Suprapubic skin (tissue), 4 donors: ENCODE results near the gene ERLIN1. TPM values are rescaled to one million over a fixed set of nuclear protein-coding genes. Genes with fewer than 3 reads are reported as not detected.

Experiments
- DNase-seq, 2 donors: peaks; one replicate each; pipeline ENCODE4 v3.0.0-alpha.2; 2019; ENCODE audit warnings: low spot score in 2 of 2
- H3K27ac ChIP-seq: fragments of 200-600 bp; sonication (generic); one replicate; pipeline ENCODE4 v1.5.1; 2019
- H3K27me3 ChIP-seq: fragments of 200-600 bp; sonication (generic); one replicate; pipeline ENCODE4 v1.5.1; 2019
- H3K36me3 ChIP-seq: fragments of 200-600 bp; sonication (generic); one replicate; pipeline ENCODE4 v1.5.1; 2019
- H3K4me1 ChIP-seq: fragments of 200-600 bp; sonication (generic); one replicate; pipeline ENCODE4 v1.5.1; 2019
- H3K4me3 ChIP-seq: fragments of 200-600 bp; sonication (generic); one replicate; pipeline ENCODE4 v1.5.1; 2019; ENCODE audit warnings: mild to moderate bottlenecking
- H3K9me3 ChIP-seq: fragments of 200-600 bp; sonication (generic); one replicate; pipeline ENCODE4 v1.5.1; 2019
- EP300 ChIP-seq: sonication (generic); formaldehyde crosslinking; IDR thresholded peaks from one replicate; pipeline ENCODE4 v1.6.1; 2017; ENCODE audit warnings: antibody characterized with exemption
- POLR2A ChIP-seq, 2 donors: fragments of 450-650 bp; IDR thresholded peaks; one replicate each; pipeline ENCODE4 v1.6.1; 2017; ENCODE audit warnings: antibody characterized with exemption in 2 of 2, mild to moderate bottlenecking in 2 of 2, moderate library complexity in 2 of 2
- POLR2AphosphoS5 ChIP-seq, 3 donors: sonication (generic); formaldehyde crosslinking; IDR thresholded peaks; one replicate each; pipeline ENCODE4 v1.6.1; 2017; ENCODE audit warnings: antibody characterized with exemption in 3 of 3
- WGBS: methylation state at CpG from one replicate; pipeline ENCODE4 v1.1.5; 2018; 5-methylcytosine and 5-hydroxymethylcytosine counted together
- total RNA-seq, 4 donors: library from RNA; depleted of rRNA; stranded (reverse); fragments of >200 nt; gene quantifications; one replicate each; pipeline ENCODE4 v1.1.0, GENCODE V29; 2016
- TF ChIP-seq, protein P1 (sequence below), 2 donors: fragments of 200-600 bp in 1 of 2; fragments of 450-650 bp in 1 of 2; sonication (generic) in 1 of 2; IDR thresholded peaks; one replicate each; pipeline ENCODE4 v1.5.1; 2016 to 2019; ENCODE audit warnings: antibody characterized with exemption in 2 of 2, mild to moderate bottlenecking in 1 of 2, moderate library complexity in 1 of 2

ERLIN1 gene
- total RNA-seq, 4 donors from 2014 or later, result 23.3 to 38.2 (median 27.9) TPM

DNA sequence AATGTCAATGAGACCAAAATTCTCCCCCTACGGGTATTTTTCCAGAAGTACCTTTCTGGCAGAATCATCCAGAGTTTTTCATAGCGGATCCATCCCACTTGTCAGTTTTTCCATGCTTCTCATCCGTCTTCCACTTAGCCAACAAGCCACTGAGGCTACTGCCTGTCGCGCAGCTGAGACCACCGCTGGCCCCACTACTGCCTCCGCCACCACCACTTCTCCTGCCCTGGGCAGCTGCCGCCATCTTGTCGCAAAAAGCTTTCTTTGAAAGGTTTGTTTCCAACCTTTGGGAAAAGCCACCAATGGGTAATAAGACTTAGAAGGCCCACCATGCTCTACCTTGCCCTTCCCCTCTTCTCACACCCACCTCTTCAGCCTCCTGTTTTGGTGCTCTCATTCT, 42.1 kb downstream of the ERLIN1 start:
- Histone ChIP-seq H3K9me3 (no peaks in the 10 kb centered on the region), H3K4me3 (no peak overlapping the region), H3K4me1 (no peaks in the 10 kb centered on the region), H3K36me3 (no peaks in the 10 kb centered on the region), H3K27ac (no peak overlapping the region), H3K27me3 (no peaks in the 10 kb centered on the region)
- WGBS, result 95% methylated on average over 9 of the region's 9 CpGs
- TF ChIP-seq POLR2A (IDR thresholded peaks at IDR 0.05) (no peak), EP300 (no peak)
- TF ChIP-seq, protein P1, sequence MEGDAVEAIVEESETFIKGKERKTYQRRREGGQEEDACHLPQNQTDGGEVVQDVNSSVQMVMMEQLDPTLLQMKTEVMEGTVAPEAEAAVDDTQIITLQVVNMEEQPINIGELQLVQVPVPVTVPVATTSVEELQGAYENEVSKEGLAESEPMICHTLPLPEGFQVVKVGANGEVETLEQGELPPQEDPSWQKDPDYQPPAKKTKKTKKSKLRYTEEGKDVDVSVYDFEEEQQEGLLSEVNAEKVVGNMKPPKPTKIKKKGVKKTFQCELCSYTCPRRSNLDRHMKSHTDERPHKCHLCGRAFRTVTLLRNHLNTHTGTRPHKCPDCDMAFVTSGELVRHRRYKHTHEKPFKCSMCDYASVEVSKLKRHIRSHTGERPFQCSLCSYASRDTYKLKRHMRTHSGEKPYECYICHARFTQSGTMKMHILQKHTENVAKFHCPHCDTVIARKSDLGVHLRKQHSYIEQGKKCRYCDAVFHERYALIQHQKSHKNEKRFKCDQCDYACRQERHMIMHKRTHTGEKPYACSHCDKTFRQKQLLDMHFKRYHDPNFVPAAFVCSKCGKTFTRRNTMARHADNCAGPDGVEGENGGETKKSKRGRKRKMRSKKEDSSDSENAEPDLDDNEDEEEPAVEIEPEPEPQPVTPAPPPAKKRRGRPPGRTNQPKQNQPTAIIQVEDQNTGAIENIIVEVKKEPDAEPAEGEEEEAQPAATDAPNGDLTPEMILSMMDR (IDR thresholded peaks at IDR 0.05), result no peak
- no peak for DNase-seq

DNA sequence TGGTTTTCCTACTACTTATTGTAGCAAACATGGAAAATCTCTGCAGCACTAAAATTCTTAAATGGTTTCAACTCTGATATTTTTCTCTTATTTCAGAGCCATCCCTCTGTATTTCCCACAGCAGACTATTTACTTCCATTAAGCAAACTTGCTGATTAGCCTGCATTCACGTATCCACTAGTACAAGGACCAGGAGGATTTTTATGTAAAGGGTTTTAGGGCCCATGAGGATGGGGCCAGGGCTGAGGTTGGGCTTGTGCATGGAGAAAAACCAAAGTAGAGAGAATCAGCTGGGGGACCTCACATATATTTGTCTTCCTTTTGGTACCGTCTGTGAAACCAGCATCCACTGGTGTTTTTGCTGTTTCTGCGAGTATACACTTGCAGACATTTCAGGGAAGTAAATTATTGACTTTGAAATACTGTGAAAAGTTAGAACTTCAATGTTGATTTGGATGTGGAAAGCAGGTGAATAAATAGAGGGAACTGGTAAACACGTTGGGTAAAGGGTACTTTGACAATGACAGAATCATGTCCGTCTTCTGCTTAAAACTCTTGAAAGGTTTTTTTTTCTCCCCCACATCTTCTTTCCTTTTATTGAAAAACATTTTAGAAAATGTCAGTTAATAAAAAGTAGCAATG, 44.3 kb downstream of the ERLIN1 start:
- WGBS, result 64% methylated on average over 5 of the region's 5 CpGs
- Histone ChIP-seq H3K36me3 (no peaks in the 10 kb centered on the region), H3K4me3 (no peak overlapping the region), H3K9me3 (no peaks in the 10 kb centered on the region), H3K4me1 (no peaks in the 10 kb centered on the region), H3K27ac (no peak overlapping the region), H3K27me3 (no peaks in the 10 kb centered on the region)
- TF ChIP-seq POLR2A (IDR thresholded peaks at IDR 0.05), result no peak
- no peak for TF ChIP-seq EP300
- TF ChIP-seq, protein P1 (IDR thresholded peaks at IDR 0.05), result no peak
- no peak for TF ChIP-seq POLR2AphosphoS5 (IDR thresholded peaks at IDR 0.05)
- DNase-seq, result no peak

DNA sequence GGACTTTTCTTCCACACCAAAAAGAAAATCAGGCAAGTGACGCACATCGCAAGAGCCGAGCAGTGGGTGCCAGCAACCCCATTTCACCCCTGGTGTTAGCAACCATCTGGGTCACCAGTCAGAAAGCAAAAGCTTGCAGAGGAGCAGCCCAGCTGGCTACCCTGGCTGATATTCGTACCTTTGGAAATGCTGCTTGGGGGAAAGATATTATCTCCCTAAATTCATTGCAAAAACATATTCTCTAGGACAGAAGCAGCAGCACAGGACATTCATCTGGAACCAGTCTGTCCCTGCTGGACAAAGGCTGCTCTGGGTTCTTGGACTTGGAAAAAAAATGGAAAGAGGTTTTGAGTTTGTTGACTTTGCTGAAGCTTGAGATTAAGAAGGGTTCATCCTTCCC, 45.8 kb downstream of the ERLIN1 start:
- no peak for TF ChIP-seq POLR2AphosphoS5 (IDR thresholded peaks at IDR 0.05)
- TF ChIP-seq, protein P1 (IDR thresholded peaks at IDR 0.05), result no peak
- TF ChIP-seq POLR2A (IDR thresholded peaks at IDR 0.05), result no peak
- TF ChIP-seq EP300, result no peak
- H3K27me3 ChIP-seq, result no peaks in the 10 kb centered on the region
- H3K4me1 ChIP-seq, result no peaks in the 10 kb centered on the region
- H3K4me3 ChIP-seq, result no peak overlapping the region
- no peaks in the 10 kb centered on the region for H3K36me3 ChIP-seq
- no peak for DNase-seq
- no peaks in the 10 kb centered on the region for H3K9me3 ChIP-seq
- no peak overlapping the region for H3K27ac ChIP-seq
- 95% methylated on average over 4 of the region's 4 CpGs for WGBS

DNA sequence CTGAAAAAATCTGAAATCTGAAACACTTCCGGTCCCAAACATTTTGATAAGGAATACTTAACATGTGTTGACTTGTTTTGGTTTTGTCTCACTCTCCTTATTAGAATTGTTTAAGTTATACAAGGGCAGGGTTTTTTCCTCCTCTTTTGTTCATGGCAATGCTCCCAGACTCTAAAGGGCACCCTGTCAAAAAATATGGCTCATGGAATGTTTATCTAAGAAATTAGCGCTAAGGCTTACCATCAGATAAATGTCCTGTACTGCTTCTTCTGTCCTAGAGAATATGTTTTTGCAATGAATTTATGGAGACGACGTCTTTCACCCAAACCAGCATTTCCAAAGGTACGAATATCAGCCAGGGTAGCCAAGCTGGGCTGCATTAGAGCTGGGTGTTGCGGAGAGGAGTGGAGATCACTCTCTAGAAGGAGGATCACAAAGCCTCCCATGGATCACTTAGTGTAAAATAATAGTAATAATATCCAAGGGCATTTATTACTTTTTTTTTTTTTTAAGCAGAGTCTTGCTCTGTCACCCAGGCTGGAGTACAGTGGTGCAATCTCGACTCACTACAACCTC, 46.8 kb downstream of the ERLIN1 start:
- no peaks in the 10 kb centered on the region for H3K27me3 ChIP-seq
- no peaks in the 10 kb centered on the region for H3K36me3 ChIP-seq
- H3K4me3 ChIP-seq, result no peak overlapping the region
- TF ChIP-seq, protein P1 (IDR thresholded peaks at IDR 0.05), result no peak
- TF ChIP-seq EP300, result no peak
- no peaks in the 10 kb centered on the region for H3K4me1 ChIP-seq
- no peak overlapping the region for H3K27ac ChIP-seq
- no peaks in the 10 kb centered on the region for H3K9me3 ChIP-seq
- WGBS, result 65% methylated on average over 7 of the region's 7 CpGs
- no peak for DNase-seq

DNA sequence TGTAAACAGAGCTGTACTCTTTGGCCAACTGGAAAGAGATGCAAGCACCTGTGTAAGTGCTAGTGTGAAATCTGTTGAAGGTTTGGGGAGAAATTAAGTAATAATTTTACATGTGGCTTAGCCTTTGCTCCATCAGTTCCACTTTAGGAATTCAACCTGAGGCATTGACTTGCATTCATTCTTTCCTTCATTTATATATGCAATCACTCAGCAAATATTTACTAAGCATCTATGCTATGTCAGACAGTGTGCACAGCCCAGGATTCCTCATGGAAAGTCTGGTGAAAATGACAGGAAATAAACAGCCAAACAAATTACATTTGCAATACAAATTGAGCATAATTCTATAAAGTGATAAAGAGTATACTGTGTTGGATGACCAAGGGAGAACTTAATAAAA, 50.3 kb downstream of the ERLIN1 start:
- TF ChIP-seq, protein P1 (IDR thresholded peaks at IDR 0.05), result no peak
- no peak for TF ChIP-seq POLR2A (IDR thresholded peaks at IDR 0.05)
- no peak for TF ChIP-seq POLR2AphosphoS5 (IDR thresholded peaks at IDR 0.05)
- no peak for TF ChIP-seq EP300
- no peaks in the 10 kb centered on the region for H3K27me3 ChIP-seq
- no peaks in the 10 kb centered on the region for H3K4me1 ChIP-seq
- no peaks in the 10 kb centered on the region for H3K36me3 ChIP-seq
- DNase-seq, result no peak
- H3K9me3 ChIP-seq, result no peaks in the 10 kb centered on the region
- H3K27ac ChIP-seq, result no peak overlapping the region
- H3K4me3 ChIP-seq, result no peak overlapping the region
